ENCODE data around the gene SLC25A25. TPM values are rescaled to one million over a fixed set of nuclear protein-coding genes. Genes with fewer than 3 reads are reported as not detected.
A peak's percentile ranks its signal among the peaks of the same experiment; 100 is the strongest.

SLC25A25 gene
- total and polyA plus RNA-seq, 2 of the 8 experiments (the other 6 are each of a cell fraction or from before 2014, with no cell fraction given): 6.5 to 18.5 TPM

- no peak overlapping the region for H4K8ac ChIP-seq (ENCODE audit: extremely low read depth, insufficient read depth, low read length)
- no peak overlapping the region for H3K18ac ChIP-seq (ENCODE audit: extremely low read depth, low read length)
- no peaks in the 10 kb centered on the region for H3K9me3 ChIP-seq (ENCODE audit: insufficient read depth in 2 of 2, low read depth in 1 of 2, low read length in 1 of 2)
- POLR2A ChIA-PET (ENCODE audit: partially characterized antibody): interaction anchor here (0.9 to 12.1 kb wide), 12 partner anchors 9 to 282 kb away, joined by 3 to 119 read pairs (median 5); partner anchors contain the start of gene SLC25A25
- H3K27ac ChIP-seq (ENCODE audit: low read depth, low read length): no peak overlapping the region
- H3K23ac ChIP-seq (ENCODE audit: insufficient read length): no peak overlapping the region
- no peak overlapping the region for H2BK15ac ChIP-seq (ENCODE audit: low read length)
- H2AFZ ChIP-seq (ENCODE audit: low read length): no peak overlapping the region
- H3K23me2 ChIP-seq (ENCODE audit: low read depth, low read length): peaks cover 9% of the 10 kb centered on the region
- no peak overlapping the region for H3K14ac ChIP-seq (ENCODE audit: insufficient read length)
- DNase-seq (ENCODE audit: low read depth in 1 of 2, low spot score in 2 of 2): no peak
- peaks cover 0 to 24% of the 10 kb centered on the region in 2 experiments; a peak in 2 of 4 replicates for H3K79me2 ChIP-seq (ENCODE audit: control insufficient read depth in 1 of 2, insufficient read depth in 2 of 2, low read length in 2 of 2)
- H4K91ac ChIP-seq (replicated peaks; ENCODE audit: insufficient read length, low read length): no peak overlapping the region
- H2BK120ac ChIP-seq (replicated peaks; ENCODE audit: low read depth, low read length): no peak overlapping the region
- no peak overlapping the region for H3K9ac ChIP-seq (replicated peaks in 1 of 4; ENCODE audit: extremely low read depth in 1 of 4, low read depth in 3 of 4, low read length in 3 of 4)
- peaks cover 6 to 33% of the 10 kb centered on the region in 2 experiments for H4K20me1 ChIP-seq (replicated peaks in 1 of 2; ENCODE audit: control insufficient read depth in 1 of 2, insufficient read depth in 2 of 2, low read length in 2 of 2)
- no peaks in the 10 kb centered on the region for H3K27me3 ChIP-seq (replicated peaks in 1 of 4; ENCODE audit: control insufficient read depth in 3 of 4, extremely low read depth in 1 of 4, insufficient read depth in 3 of 4, low read length in 3 of 4)
- peak overlapping the region; percentile 87 to 93 for H3K4me2 ChIP-seq (ENCODE audit: insufficient read depth in 1 of 2, low read depth in 2 of 2, low read length in 2 of 2)
- CTCF ChIA-PET (ENCODE audit: partially characterized antibody): interaction anchor here (0.7 to 10.5 kb wide), 11 partner anchors 9 to 262 kb away, joined by 3 to 114 read pairs (median 3); no protein-coding TSS in a partner anchor
- FAIRE-seq: no peak
- no peak overlapping the region for H2AK5ac ChIP-seq (ENCODE audit: low read depth, low read length)
- no peak overlapping the region for H3K4ac ChIP-seq (replicated peaks; ENCODE audit: insufficient read length, low read depth, low read length)
- WGBS, 2 experiments (ENCODE audit: extremely low coverage in 1 of 2, insufficient coverage in 1 of 2, insufficient read length in 1 of 2, insufficient replicate concordance in 2 of 2, low coverage in 1 of 2, low lambda C conversion rate in 2 of 2, missing lambda C conversion rate in 1 of 2): 96% methylated on average over 16 of the region's 16 CpGs; no CpG with 5 or more reads in 1 of the 2 experiments
- H2BK20ac ChIP-seq (ENCODE audit: low read length): no peak overlapping the region
- peaks cover 11 to 28% (median 22%) of the 10 kb centered on the region in 4 experiments for H3K4me1 ChIP-seq (replicated peaks in 1 of 4; ENCODE audit: control insufficient read depth in 3 of 4, insufficient read depth in 4 of 4, low read length in 3 of 4)
- H4K5ac ChIP-seq (ENCODE audit: insufficient read length, low read depth, low read length): no peak overlapping the region
- peaks cover 10 to 31% (median 18%) of the 10 kb centered on the region in 4 experiments; a peak in 7 of 8 replicates for H3K36me3 ChIP-seq (ENCODE audit: control insufficient read depth in 2 of 4, insufficient read depth in 4 of 4, low read length in 3 of 4)
- H2BK5ac ChIP-seq (ENCODE audit: low read depth, low read length): no peak overlapping the region
- H3K4me3 ChIP-seq (ENCODE audit: extremely low read depth in 1 of 4, insufficient read depth in 2 of 4, low read depth in 3 of 4, low read length in 4 of 4): peak overlapping the region in 2 of 4 experiments; percentile 62 to 68; a peak in 3 of 8 replicates
- H2BK12ac ChIP-seq (ENCODE audit: low read depth, low read length): no peak overlapping the region
- peaks cover 22% of the 10 kb centered on the region for H3K79me1 ChIP-seq (ENCODE audit: low read depth, low read length)
- H3K56ac ChIP-seq (replicated peaks; ENCODE audit: insufficient read length, low read depth, low read length): no peak overlapping the region
- TF ChIP-seq MAX (IDR thresholded peaks at IDR 0.05) (no peak), NRF1 (IDR thresholded peaks at IDR 0.05; ENCODE audit: low read depth, low read length) (no peak), ZNF274 (IDR thresholded peaks at IDR 0.05; ENCODE audit: borderline replicate concordance, extremely low read depth, low read length) (no peak), CBX5 (IDR thresholded peaks at IDR 0.05; ENCODE audit: low read depth, low read length) (no peak), CHD2 (IDR thresholded peaks at IDR 0.05; ENCODE audit: low read length) (no peak), ASH2L (IDR thresholded peaks at IDR 0.05; ENCODE audit: low read length) (no peak), SIX5 (IDR thresholded peaks at IDR 0.05; ENCODE audit: low read depth, low read length) (no peak)
- TF ChIP-seq, protein P1, sequence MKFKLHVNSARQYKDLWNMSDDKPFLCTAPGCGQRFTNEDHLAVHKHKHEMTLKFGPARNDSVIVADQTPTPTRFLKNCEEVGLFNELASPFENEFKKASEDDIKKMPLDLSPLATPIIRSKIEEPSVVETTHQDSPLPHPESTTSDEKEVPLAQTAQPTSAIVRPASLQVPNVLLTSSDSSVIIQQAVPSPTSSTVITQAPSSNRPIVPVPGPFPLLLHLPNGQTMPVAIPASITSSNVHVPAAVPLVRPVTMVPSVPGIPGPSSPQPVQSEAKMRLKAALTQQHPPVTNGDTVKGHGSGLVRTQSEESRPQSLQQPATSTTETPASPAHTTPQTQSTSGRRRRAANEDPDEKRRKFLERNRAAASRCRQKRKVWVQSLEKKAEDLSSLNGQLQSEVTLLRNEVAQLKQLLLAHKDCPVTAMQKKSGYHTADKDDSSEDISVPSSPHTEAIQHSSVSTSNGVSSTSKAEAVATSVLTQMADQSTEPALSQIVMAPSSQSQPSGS (IDR thresholded peaks at IDR 0.05; ENCODE audit: low read length): no peak
Observed at GRCh38 chr9:128099932-128100491, 32.0 kb downstream of the SLC25A25 start.
